ENCODE data around the gene VIM. TPM values are rescaled to one million over a fixed set of nuclear protein-coding genes. Genes with fewer than 3 reads are reported as not detected.

VIM gene
- total RNA-seq, 1 donor from 2014 or later, result 6,235 TPM

GRCh38 chr10:17185873-17186272 is 42.2 kb upstream of the VIM start:
- H3K36me3 Mint-ChIP-seq (ENCODE audit: low read depth, unreplicated experiment), result no peaks in the 10 kb centered on the region
- no peaks in the 10 kb centered on the region for H3K27me3 Mint-ChIP-seq (ENCODE audit: unreplicated experiment)
- H3K4me3 Mint-ChIP-seq (ENCODE audit: unreplicated experiment), result no peak overlapping the region
- TF ChIP-seq CTCF (IDR thresholded peaks at IDR 0.05; ENCODE audit: unreplicated experiment), result no peak
- no peak overlapping the region for H3K27ac Mint-ChIP-seq (ENCODE audit: unreplicated experiment)
- H3K9me3 Mint-ChIP-seq (ENCODE audit: unreplicated experiment), result no peaks in the 10 kb centered on the region
- peaks cover 3% of the 10 kb centered on the region for H3K4me1 Mint-ChIP-seq (ENCODE audit: unreplicated experiment)
- no peak for DNase-seq (ENCODE audit: low spot score)

GRCh38 chr10:17188644-17189172 is 39.3 kb upstream of the VIM start:
- Mint-ChIP-seq H3K36me3 (ENCODE audit: low read depth, unreplicated experiment) (peaks cover under 1% of the 10 kb centered on the region), H3K9me3 (ENCODE audit: unreplicated experiment) (no peaks in the 10 kb centered on the region), H3K27ac (ENCODE audit: unreplicated experiment) (no peak overlapping the region), H3K4me1 (ENCODE audit: unreplicated experiment) (peaks cover 4% of the 10 kb centered on the region), H3K27me3 (ENCODE audit: unreplicated experiment) (peaks cover 3% of the 10 kb centered on the region), H3K4me3 (ENCODE audit: unreplicated experiment) (no peak overlapping the region)
- TF ChIP-seq CTCF (IDR thresholded peaks at IDR 0.05; ENCODE audit: unreplicated experiment), result no peak
- DNase-seq (ENCODE audit: low spot score), result no peak

- Mint-ChIP-seq H3K36me3 (ENCODE audit: low read depth, unreplicated experiment) (peaks cover 7% of the 10 kb centered on the region), H3K9me3 (ENCODE audit: unreplicated experiment) (no peaks in the 10 kb centered on the region), H3K4me3 (ENCODE audit: unreplicated experiment) (no peak overlapping the region), H3K4me1 (ENCODE audit: unreplicated experiment) (peaks cover 4% of the 10 kb centered on the region), H3K27me3 (ENCODE audit: unreplicated experiment) (peaks cover 3% of the 10 kb centered on the region), H3K27ac (ENCODE audit: unreplicated experiment) (no peak overlapping the region)
- no peak for DNase-seq (ENCODE audit: low spot score)
- TF ChIP-seq CTCF (IDR thresholded peaks at IDR 0.05; ENCODE audit: unreplicated experiment), result no peak
Observed at GRCh38 chr10:17190602-17191001, 37.4 kb upstream of the VIM start.

- Mint-ChIP-seq H3K4me1 (ENCODE audit: unreplicated experiment) (peaks cover 25% of the 10 kb centered on the region), H3K36me3 (ENCODE audit: low read depth, unreplicated experiment) (peaks cover 7% of the 10 kb centered on the region), H3K9me3 (ENCODE audit: unreplicated experiment) (no peaks in the 10 kb centered on the region), H3K4me3 (ENCODE audit: unreplicated experiment) (no peak overlapping the region), H3K27ac (ENCODE audit: unreplicated experiment) (no peak overlapping the region), H3K27me3 (ENCODE audit: unreplicated experiment) (peaks cover 5% of the 10 kb centered on the region)
- no peak for TF ChIP-seq CTCF (IDR thresholded peaks at IDR 0.05; ENCODE audit: unreplicated experiment)
- no peak for DNase-seq (ENCODE audit: low spot score)
Observed at GRCh38 chr10:17195083-17195482, 33.0 kb upstream of the VIM start.

GRCh38 chr10:17196045-17196444 is 32.0 kb upstream of the VIM start:
- Mint-ChIP-seq H3K4me1 (ENCODE audit: unreplicated experiment) (peaks cover 30% of the 10 kb centered on the region), H3K4me3 (ENCODE audit: unreplicated experiment) (no peak overlapping the region), H3K27me3 (ENCODE audit: unreplicated experiment) (peaks cover 5% of the 10 kb centered on the region), H3K27ac (ENCODE audit: unreplicated experiment) (no peak overlapping the region), H3K36me3 (ENCODE audit: low read depth, unreplicated experiment) (peaks cover 7% of the 10 kb centered on the region), H3K9me3 (ENCODE audit: unreplicated experiment) (no peaks in the 10 kb centered on the region)
- no peak for TF ChIP-seq CTCF (IDR thresholded peaks at IDR 0.05; ENCODE audit: unreplicated experiment)
- DNase-seq (ENCODE audit: low spot score), result no peak
